HG03039 (cell line): ENCODE results near the gene FRMD1.

Experiments
- ATAC-seq: cut with Tn5 transposase; IDR thresholded peaks from one replicate; pipeline ENCODE4 v1.9.1; 2021; ENCODE audit warnings: mild to moderate bottlenecking, moderate library complexity; ENCODE audit not compliant: unreplicated experiment

The FRMD1 gene

DNA sequence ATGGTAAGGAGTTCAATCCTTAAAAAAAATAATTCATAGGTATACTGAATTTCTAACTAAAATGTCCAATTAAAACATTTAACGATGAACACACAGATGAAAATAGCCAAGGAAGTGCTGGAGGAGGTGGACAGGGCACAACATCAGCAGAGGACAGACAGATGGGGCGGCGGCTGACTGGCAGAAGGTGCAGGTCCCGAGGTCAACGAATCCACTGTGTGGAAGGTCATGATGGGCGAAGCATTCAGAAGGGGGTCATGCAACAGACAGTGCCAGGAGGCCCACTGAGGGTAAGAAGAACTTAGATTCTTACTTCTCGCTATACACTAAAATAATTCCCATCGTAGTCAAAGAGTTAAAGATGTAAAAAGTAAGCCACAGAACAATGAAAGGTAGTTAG, 34.2 kb upstream of the FRMD1 start:
- no peak for ATAC-seq

- ATAC-seq, result no peak
Measured at GRCh38 chr6:168111911-168112310, 32.9 kb upstream of the FRMD1 start.

DNA sequence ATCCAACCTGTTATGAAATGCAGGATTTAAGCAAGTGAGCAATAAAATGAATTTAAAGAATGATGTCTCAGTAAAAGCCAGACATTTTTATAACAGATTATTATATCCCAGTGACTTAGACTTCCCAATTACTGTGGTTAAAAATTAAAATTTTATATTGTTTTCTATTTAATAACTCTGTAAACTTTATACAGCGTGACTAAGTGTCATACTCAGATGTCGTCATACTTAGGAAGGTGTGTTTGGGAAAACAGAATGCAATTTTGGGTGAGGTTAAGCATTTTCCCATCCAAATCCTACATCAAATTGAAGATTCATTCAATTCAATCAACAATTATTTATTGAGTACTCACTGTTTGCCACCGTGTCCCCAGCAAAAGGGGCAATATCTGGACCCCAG, 31.4 kb upstream of the FRMD1 start:
- no peak for ATAC-seq

GRCh38 chr6:168109171-168109570, 30.2 kb upstream of the FRMD1 start:
- no peak for ATAC-seq

DNA sequence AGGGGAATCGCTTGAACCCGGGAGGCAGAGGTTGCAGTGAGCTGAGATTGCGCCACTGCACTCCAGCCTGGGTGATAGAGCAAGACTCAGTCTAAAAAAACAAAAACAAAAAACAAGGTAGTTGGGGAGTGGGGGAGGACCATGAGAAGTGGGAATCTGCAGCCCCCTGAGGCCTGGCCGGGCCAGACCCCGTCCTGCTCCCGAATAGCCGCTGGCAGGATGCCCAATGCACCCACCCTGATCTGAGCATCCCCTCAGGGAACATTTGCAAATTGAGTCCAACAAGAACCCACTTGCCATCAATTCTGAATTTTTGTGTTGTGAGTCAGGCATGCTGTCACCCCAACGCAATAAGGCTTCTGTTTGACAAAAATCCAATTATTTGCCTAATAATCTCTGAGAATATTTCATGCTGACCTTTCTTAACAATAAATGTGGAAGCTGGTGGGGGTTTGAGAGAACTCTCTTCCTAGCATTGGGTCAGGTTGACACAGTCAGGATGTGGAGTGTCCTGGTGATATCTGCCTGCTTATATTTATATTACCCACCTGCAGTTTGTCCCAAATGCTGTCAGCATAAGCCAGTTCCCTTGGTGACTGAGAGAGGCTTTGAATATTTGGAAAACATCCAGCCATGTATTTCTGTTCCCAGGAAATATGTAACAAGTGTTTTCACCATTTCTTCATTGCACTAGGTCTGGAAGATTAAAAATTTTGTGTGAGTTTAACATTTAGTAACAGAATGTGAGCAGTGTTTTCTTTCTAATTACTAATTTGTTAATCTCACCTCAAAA, 28.4 kb upstream of the FRMD1 start:
- ATAC-seq, result no peak

DNA sequence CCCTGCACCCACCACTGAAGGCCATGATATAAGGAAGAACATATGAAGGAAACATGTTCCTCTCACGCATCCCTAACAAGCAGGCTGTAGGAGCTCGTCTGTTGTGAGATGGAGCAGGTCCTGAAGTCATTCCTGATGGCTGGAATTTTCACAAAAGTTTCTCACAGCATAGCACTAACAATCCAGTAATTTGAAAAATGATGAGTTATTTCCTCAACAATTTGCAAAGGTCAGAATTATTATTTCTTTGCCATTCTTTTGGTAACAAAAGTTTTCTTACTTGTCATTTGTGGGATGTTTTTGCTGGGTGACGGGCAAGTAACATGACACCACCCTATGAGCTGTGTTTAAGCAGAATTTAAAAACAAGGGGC, 27.6 kb upstream of the FRMD1 start:
- no peak for ATAC-seq

DNA sequence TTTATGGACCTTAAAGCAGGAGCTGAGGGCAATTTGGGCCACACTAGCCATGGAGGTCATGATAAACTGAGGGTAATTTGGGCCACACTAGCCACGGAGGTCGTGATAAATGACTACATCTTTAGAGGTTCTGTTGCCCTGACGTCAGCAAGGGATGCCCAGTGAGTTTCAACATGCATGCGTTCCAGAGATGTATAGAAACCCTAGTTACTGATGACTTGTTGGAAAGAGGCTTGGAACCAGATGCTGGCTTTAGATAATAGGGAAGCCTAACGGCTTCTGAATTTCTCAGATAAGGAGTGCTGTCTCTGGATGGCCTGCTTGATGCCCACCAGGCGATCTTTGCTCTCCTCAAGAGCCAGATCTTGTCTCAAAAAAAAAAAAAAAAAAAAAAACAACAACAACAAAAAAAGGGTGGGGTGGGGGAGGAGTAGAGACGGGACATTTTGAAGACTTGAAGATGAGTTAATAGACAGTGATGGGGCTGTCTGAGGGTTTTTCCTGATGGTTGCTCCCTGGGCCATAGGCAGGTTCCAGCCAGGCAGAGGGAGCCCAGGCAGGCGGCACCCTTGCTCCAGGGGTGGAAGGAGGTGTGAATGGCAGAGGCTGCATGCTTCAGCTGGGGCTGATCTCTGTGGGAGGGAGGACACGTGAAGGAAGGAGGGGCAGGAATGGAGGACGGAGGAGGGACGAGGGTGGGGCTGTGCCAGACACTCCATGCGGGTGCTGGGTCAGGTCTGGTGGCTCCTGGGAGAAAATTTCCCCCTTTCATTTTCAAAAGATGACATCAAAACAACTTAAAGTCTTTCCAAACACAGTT, 27.0 kb upstream of the FRMD1 start:
- ATAC-seq, result no peak

DNA sequence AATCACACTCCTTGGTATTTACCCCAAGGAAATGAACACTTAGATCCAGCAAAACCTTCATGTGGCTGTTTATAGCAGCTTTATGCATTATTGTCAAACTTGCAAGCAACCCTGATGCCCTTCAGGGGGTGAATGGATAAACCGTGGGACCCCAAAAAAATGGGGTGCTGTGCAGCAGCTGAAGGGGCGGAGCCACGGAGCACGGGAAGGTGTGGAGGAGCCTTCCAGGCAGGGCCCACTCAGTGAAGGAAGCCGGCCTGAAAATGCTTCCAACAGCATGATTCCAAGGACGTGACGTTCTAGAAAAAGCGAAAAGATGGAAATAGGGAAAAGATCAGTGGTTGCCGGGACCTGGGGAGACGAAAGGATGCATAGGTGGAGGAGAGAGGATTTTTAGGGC, 25.6 kb upstream of the FRMD1 start:
- ATAC-seq, result no peak

- ATAC-seq, result no peak
Measured at GRCh38 chr6:168103050-168103830, 24.2 kb upstream of the FRMD1 start.

- no peak for ATAC-seq
Measured at GRCh38 chr6:168102315-168102985, 23.4 kb upstream of the FRMD1 start.

DNA sequence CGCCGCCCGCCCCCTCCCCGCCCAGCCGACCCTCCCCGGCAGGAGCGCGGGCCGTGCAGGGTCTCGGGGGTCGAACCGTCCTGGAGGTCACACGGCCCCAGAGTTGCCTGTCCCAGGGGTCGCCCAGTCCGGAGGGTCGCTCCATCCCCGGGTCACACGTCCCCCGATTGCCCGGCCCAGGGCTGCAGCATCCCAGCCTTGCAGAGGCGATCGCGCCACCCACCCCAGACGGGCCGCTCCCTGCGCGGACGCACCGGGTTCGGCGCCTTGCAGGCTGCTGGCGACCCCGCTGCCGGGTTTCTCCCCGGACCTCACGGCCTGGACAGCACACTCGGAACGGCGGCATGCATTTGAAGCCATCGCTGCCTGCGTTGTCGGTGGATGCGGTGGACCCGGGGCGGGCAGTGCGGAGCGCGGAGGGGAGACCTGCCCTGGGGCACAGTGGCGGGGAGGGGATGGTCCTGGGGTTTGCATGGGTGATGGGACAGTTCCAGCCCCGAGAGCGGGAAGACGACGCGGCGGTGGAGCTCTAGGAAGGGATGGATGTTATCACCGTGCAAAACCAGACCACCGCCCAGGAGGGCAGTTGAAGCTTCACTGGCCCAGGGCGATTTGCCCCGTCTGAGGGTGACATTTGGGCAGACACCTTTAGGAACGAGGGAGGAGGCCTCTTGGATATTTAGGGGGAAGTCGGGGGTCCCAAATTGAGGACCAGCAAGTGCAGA, 22.7 kb upstream of the FRMD1 start:
- no peak for ATAC-seq

- no peak for ATAC-seq
Measured at GRCh38 chr6:168100803-168101589, 22.0 kb upstream of the FRMD1 start.

DNA sequence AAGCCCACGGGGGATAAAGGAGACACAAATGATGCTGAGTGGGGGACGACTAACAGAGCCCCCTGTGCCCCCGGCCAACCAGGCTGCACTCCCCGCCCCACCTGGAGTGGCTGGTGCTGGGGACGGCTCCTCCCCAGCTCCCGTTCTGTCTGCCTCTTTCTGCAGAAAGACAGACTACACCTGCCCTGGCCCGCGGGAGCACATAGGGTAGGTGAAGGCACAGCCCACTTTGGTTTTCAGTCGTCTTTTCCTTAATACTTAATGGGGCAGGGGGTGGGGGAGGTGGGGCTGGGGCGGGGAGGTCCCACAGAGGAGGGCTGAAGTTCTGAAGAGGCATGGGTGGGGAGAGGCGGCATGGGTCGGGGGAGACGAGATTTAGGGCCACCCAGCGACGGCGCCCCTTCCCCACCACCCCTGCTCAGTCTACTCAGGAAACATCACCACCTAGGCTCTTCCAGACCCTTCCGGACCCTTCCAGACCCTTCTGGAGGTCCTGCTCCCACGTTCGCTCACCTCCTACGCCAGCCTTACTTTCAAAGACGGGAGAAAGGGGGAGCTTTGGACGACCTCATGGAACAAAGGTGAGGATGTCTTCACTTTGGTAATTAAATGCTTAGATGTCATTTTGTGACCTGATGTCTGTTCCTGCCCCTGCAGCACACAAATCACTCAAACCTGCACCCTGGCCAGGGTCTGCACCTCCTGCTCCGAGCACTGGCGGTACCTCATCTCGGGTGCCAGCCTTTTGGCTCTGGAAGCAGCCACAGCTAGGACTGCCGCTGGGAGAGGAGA, 21.2 kb upstream of the FRMD1 start:
- no peak for ATAC-seq

DNA sequence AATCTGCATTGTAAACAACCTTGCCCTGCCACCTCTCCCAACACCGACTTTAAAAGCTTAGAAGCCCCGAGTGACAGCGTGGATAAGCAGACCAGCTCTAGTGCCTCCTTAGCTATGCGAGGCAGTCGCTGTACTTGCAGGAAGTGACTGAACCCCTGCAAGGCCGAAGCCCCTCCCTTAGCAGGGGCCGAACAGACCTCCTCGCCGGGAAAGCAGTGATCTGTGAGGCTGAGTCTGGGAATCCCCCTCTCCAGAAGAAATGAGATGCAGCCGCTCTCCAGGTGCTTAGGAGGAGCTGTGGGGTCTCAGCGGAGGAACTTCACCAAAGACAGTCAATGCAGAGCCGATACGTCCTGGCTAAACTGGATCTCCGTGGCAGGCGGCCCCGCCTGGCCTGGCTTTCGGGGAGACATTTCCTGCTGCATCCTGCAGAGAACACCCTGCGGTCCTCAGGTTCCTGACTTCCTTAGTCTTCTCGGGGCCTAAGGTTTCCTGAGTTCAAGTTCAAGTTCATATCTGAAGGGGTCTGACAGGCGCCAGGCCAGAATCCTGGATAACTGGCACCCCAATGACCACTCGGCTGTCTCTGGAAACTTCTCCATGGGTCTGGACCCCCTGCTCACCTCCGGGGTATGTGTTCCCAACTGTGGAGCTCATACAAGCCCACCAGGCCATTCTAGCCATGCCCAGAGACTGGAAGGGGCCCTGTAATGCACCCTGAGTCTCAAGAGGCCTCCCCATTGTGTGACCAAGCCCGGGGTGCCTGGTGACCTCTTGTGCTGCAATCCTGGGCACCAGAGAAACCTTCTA, 20.4 kb upstream of the FRMD1 start:
- ATAC-seq, result no peak

DNA sequence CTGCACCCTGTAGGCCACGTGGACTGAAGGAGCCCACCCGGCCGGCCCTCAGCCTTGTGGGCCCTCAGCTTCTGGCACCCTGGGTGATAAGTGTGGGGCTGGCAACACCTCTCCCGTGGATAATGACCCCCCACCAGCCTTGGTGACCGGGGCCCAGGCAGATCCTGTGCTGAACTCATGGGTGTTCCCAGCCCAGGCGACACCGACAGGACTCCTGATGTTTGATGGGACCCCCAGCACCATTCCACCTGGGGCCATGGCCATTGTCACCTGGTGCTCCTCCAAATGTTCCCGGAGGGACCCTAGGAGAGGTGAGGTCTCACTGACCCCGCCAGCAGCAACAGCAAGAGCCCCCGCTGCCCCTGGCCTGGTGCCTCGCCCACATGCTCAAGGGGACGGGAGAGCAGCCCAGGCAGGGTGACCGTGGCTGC, 19.4 kb upstream of the FRMD1 start:
- ATAC-seq, result no peak

DNA sequence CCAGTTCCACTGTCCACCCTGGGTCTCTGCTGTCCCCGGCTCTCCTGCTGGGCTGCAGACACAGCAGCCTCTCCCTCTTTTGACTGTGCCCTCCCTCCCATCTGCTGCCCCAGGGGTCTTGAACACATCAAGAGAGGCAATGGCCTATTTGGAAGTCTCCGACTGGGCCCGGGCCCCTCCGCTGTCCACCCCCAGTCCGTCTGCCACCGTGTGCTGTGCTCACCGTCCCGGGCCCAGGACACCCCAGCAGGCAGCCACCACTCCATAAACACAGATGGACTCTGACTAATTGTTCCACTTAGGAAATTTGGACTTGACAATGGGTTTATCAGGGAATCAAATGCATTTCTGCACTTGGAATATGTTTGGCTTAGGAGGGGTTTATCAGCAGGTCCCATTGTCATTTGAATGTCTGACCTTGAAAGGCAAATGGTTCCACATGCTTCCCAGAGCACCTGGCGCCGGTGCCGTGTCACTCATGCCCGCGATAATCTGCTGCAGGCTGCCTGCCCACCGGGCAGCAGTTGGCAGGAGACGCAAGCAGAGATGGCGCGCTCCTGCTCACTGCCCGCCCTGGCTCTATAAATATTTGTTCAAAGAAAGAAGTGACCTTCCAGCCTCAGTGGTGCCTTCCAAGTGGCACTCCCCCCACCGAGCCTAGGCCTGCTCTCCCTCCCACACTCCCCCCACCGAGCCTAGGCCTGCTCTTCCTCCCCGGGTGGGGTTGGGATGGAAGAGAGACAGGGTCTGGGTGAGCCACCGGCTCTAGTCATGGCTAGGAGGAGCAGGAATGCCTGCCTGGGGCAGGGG, 18.8 kb upstream of the FRMD1 start:
- no peak for ATAC-seq

GRCh38 chr6:168097221-168097620, 18.2 kb upstream of the FRMD1 start:
- no peak for ATAC-seq
